Psoas muscle (tissue), 8 donors: ENCODE data around the gene CLPSL1. TPM values are rescaled to one million over a fixed set of nuclear protein-coding genes. Genes with fewer than 3 reads are reported as not detected.

Source experiments
- ATAC-seq, 4 donors: fragments of 200-7000 bp; cut with Tn5 transposase; one replicate each; pipeline ENCODE4 v1.9.1; 2020; ENCODE audit warnings: moderate library complexity in 3 of 4, mild to moderate bottlenecking in 2 of 4
- DNase-seq, 2 donors: peaks; one replicate each; pipeline ENCODE4 v3.0.0-alpha.2; 2020
- H3K27ac ChIP-seq: fragments of 200-600 bp; one replicate; pipeline ENCODE4 v1.8.0; 2022
- H3K27me3 ChIP-seq, 3 donors: fragments of 200-600 bp in 1 of 3; one replicate each; pipeline versions ENCODE4 v1.6.1 to v1.8.0; 2013 to 2022; ENCODE audit warnings: low read length in 2 of 3, mild to moderate bottlenecking in 2 of 3, moderate library complexity in 1 of 3; ENCODE audit not compliant: insufficient read depth in 3 of 3
- H3K36me3 ChIP-seq, 2 donors: fragments of 200-600 bp in 1 of 2; one replicate each; pipeline versions ENCODE4 v1.6.1 to v1.8.0; 2013 to 2022; ENCODE audit warnings: low read depth in 1 of 2, mild to moderate bottlenecking in 1 of 2, moderate library complexity in 1 of 2; ENCODE audit not compliant: insufficient read depth in 1 of 2
- H3K4me1 ChIP-seq: fragments of 200-600 bp; one replicate; pipeline ENCODE4 v1.8.0; 2022
- H3K4me3 ChIP-seq: fragments of 200-600 bp; one replicate; pipeline ENCODE4 v1.8.0; 2022; ENCODE audit warnings: mild to moderate bottlenecking
- H3K9me3 ChIP-seq: fragments of 200-600 bp; one replicate; pipeline ENCODE4 v1.8.0; 2022
- CTCF ChIP-seq: fragments of 200-600 bp; IDR thresholded peaks from one replicate; pipeline ENCODE4 v1.8.0; 2022; ENCODE audit warnings: antibody characterized with exemption
- WGBS, 3 donors: extraction: QIAGEN DNeasy Blood & Tissue Kit; methylation state at CpG; one replicate each; pipeline versions ENCODE4 v1.1.6 to v1.1.7; 2013; 5-methylcytosine and 5-hydroxymethylcytosine counted together
- intact Hi-C, 2 donors: fragments of 100-400 bp; cut with DNase I; formaldehyde crosslinking; loops; one replicate each; pipeline versions ENCODE4 v1.11.0 to v1.14.2; 2022
- polyA plus RNA-seq, 3 donors: library from polyadenylated mRNA; stranded (reverse); fragments of 200-250 nt; gene quantifications; one replicate each; pipeline ENCODE4 v1.2.3, GENCODE V29; 2013
- total RNA-seq, 4 donors: library from RNA; stranded (reverse); fragmentation: NEBNext Ultra II Directional in 2 of 4; extraction: Animal tissue kit (Norgen Biotek cat#: 25700) in 2 of 4; gene quantifications; one replicate each; pipeline versions ENCODE4 v1.2.1 to v1.2.4, GENCODE V29; 2021 to 2023
- donor health status: healthy with polysubstance abuse.
- donor health status: DM: no; HTN: no; CAD: no; lungs with moderate emphysema.
- donor health status: Bipolar disorder and iron deficiency.
- donor health status: healthy.
- donor health status: DM: yes; HTN: yes; CAD: no.
- donor health status: DM: no; HTN: no; CAD: no.
- donor health status: DM: no; HTN: no; CAD: no.
- donor health status: DM: yes; HTN: yes; CAD: no.

The CLPSL1 gene
- total and polyA plus RNA-seq, 7 donors, result not detected

- DNase-seq, result no peak
- H3K27ac ChIP-seq, result no peak overlapping the region
- intact Hi-C loops, result no loop called here
- TF ChIP-seq CTCF, result no peak
- H3K36me3 ChIP-seq, result no peaks in the 10 kb centered on the region
- H3K4me3 ChIP-seq, result no peak overlapping the region
- ATAC-seq, result no peak
- WGBS, 3 donors, result 73 to 81% (median 77%) methylated on average over 5 of the region's 5 CpGs
- H3K27me3 ChIP-seq, result peaks cover 0 to 5% (median 0%) of the 10 kb centered on the region in 3 donors
- no peaks in the 10 kb centered on the region for H3K9me3 ChIP-seq
- H3K4me1 ChIP-seq, result no peaks in the 10 kb centered on the region
Observed at GRCh38 chr6:35824552-35825192, 43.9 kb downstream of the CLPSL1 start.

- DNase-seq (no peak), ATAC-seq (no peak)
- Histone ChIP-seq H3K4me3 (no peak overlapping the region), H3K9me3 (no peaks in the 10 kb centered on the region), H3K27me3 (peaks cover 0 to 5% (median 0%) of the 10 kb centered on the region in 3 donors), H3K4me1 (no peaks in the 10 kb centered on the region), H3K36me3 (peaks cover 0 to 14% of the 10 kb centered on the region in 2 donors), H3K27ac (no peak overlapping the region)
- 90 to 92% (median 91%) methylated on average over 5 of the region's 5 CpGs for WGBS, 3 donors
- no peak for TF ChIP-seq CTCF
- intact Hi-C loops, result no loop called here
Observed at GRCh38 chr6:35829306-35829705, 48.5 kb downstream of the CLPSL1 start.

GRCh38 chr6:35831257-35832007 lies 50.6 kb downstream of the CLPSL1 start:
- no peaks in the 10 kb centered on the region for H3K4me1 ChIP-seq
- DNase-seq, result no peak
- H3K27me3 ChIP-seq, result no peaks in the 10 kb centered on the region
- peaks cover 2 to 31% of the 10 kb centered on the region in 2 donors for H3K36me3 ChIP-seq
- TF ChIP-seq CTCF, result no peak
- H3K9me3 ChIP-seq, result no peaks in the 10 kb centered on the region
- intact Hi-C loops, result no loop called here
- WGBS, 3 donors, result 86 to 92% (median 92%) methylated on average over 5 of the region's 5 CpGs
- no peak overlapping the region for H3K4me3 ChIP-seq
- no peak for ATAC-seq
- no peak overlapping the region for H3K27ac ChIP-seq

- 87 to 93% (median 90%) methylated on average over 7 of the region's 7 CpGs for WGBS, 3 donors
- intact Hi-C loops, result no loop called here
- DNase-seq (no peak), ATAC-seq (peak in 1 of 4 donors; percentile 37)
- no peak overlapping the region for H3K4me3 ChIP-seq
- H3K27ac ChIP-seq, result no peak overlapping the region
- no peaks in the 10 kb centered on the region for H3K9me3 ChIP-seq
- H3K36me3 ChIP-seq, result peaks cover 5 to 50% of the 10 kb centered on the region in 2 donors
- H3K27me3 ChIP-seq, result no peaks in the 10 kb centered on the region
- H3K4me1 ChIP-seq, result no peaks in the 10 kb centered on the region
- TF ChIP-seq CTCF, result no peak
Observed at GRCh38 chr6:35833536-35833935, 52.7 kb downstream of the CLPSL1 start.

Other genes with a start within 250 kb of the CLPSL1 start
- gene FKBP5, start 92.1 kb upstream of the CLPSL1 start, total RNA-seq, result 1,000 to 10,000 TPM in 1 of 4 donors, 100 to 1,000 TPM in 2, 10 to 100 TPM in 1; 56.5 to 1,905 (median 378) TPM
- 100 to 1,000 TPM; 296 to 849 (median 675) TPM for gene FKBP5, start 92.1 kb upstream of the CLPSL1 start, polyA plus RNA-seq
- under 1 TPM in 3 of 4 donors, not detected in 1; 0.36 to 0.74 (median 0.58) TPM for gene ARMC12, start 44.0 kb upstream of the CLPSL1 start, total RNA-seq
- 10 to 100 TPM in 1 of 3 donors, under 1 TPM in 1, not detected in 1; 0.25 to 15.5 TPM for gene ARMC12, start 44.0 kb upstream of the CLPSL1 start, polyA plus RNA-seq
- not detected for gene CLPSL2, start 4.4 kb upstream of the CLPSL1 start, total RNA-seq
- gene CLPSL2, start 4.4 kb upstream of the CLPSL1 start, polyA plus RNA-seq, result not detected
- gene CLPS, start 16.3 kb downstream of the CLPSL1 start, total RNA-seq, result 1 to 10 TPM in 1 of 4 donors, under 1 TPM in 1, not detected in 2; 0.53 to 3.5 TPM
- under 1 TPM in 2 of 3 donors, not detected in 1; 0.38 to 0.96 TPM for gene CLPS, start 16.3 kb downstream of the CLPSL1 start, polyA plus RNA-seq
- gene LHFPL5, start 24.3 kb downstream of the CLPSL1 start, total RNA-seq, result under 1 TPM in 1 of 4 donors, not detected in 3; 0.34 TPM
- under 1 TPM in 1 of 3 donors, not detected in 2; 0.10 TPM for gene LHFPL5, start 24.3 kb downstream of the CLPSL1 start, polyA plus RNA-seq
- 10 to 100 TPM; 24.1 to 42.4 (median 31.3) TPM for gene SRPK1, start 140.1 kb downstream of the CLPSL1 start, total RNA-seq
- 10 to 100 TPM; 12.2 to 46.9 (median 21.3) TPM for gene SRPK1, start 140.1 kb downstream of the CLPSL1 start, polyA plus RNA-seq
- under 1 TPM in 1 of 4 donors, not detected in 3; 0.15 TPM for gene SLC26A8, start 243.6 kb downstream of the CLPSL1 start, total RNA-seq
- under 1 TPM in 1 of 3 donors, not detected in 2; 0.04 TPM for gene SLC26A8, start 243.6 kb downstream of the CLPSL1 start, polyA plus RNA-seq
- gene MAPK14, start 246.8 kb downstream of the CLPSL1 start, total RNA-seq, result 10 to 100 TPM; 23.9 to 32.8 (median 31.4) TPM
- 10 to 100 TPM; 11.8 to 42.0 (median 25.3) TPM for gene MAPK14, start 246.8 kb downstream of the CLPSL1 start, polyA plus RNA-seq